IPS-18a (cell line): ENCODE data around the gene ATXN7.

Experiments used
- H3K27ac ChIP-seq: one replicate; pipeline ENCODE4 v1.5.1; 2013; ENCODE audit warnings: low read length
- H3K27me3 ChIP-seq: one replicate; pipeline ENCODE4 v1.6.1; 2013; ENCODE audit warnings: mild to moderate bottlenecking, low read length; ENCODE audit not compliant: control insufficient read depth, insufficient read depth
- H3K36me3 ChIP-seq: one replicate; pipeline ENCODE4 v1.6.1; 2013; ENCODE audit warnings: low read depth, low read length; ENCODE audit not compliant: control insufficient read depth
- H3K4me1 ChIP-seq: one replicate; pipeline ENCODE4 v1.6.1; 2013; ENCODE audit warnings: low read depth, low read length; ENCODE audit not compliant: control insufficient read depth
- H3K4me3 ChIP-seq: one replicate; pipeline ENCODE4 v1.5.1; 2013; ENCODE audit warnings: low read length
- H3K9ac ChIP-seq: one replicate; pipeline ENCODE4 v1.6.1; 2013; ENCODE audit warnings: mild to moderate bottlenecking, low read length, moderate library complexity
- H3K9me3 ChIP-seq: one replicate; pipeline ENCODE4 v1.6.1; 2013; ENCODE audit warnings: low read depth, low read length; ENCODE audit not compliant: control insufficient read depth

The ATXN7 gene

DNA sequence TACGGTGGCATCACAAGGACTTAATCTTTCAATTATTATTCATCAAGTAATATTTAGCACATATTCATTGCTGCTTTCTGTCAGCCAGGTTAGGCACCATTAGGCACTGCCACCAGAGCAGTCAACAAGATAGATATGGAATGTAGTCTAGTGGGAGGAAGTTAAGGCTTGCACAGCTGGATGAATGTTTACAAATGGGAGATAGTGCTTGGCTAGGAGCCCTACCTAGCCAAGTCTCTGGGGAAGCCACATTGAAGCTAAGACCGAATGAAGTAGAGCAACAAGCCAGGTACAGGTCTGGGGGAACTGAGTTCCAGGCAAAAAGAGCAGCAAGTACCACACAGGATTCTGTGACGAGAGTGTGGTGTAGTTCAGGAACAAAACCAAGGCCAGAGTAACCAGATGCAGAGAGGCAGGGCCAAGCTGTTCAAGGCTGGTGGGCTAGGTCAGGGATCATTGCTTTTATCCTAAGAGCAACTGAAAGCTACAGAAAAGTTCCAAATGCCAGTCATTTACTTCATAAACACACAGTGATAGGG lies 82.0 kb downstream of the ATXN7 start:
- H3K9ac ChIP-seq: no peak overlapping the region
- H3K4me1 ChIP-seq: no peaks in the 10 kb centered on the region

DNA sequence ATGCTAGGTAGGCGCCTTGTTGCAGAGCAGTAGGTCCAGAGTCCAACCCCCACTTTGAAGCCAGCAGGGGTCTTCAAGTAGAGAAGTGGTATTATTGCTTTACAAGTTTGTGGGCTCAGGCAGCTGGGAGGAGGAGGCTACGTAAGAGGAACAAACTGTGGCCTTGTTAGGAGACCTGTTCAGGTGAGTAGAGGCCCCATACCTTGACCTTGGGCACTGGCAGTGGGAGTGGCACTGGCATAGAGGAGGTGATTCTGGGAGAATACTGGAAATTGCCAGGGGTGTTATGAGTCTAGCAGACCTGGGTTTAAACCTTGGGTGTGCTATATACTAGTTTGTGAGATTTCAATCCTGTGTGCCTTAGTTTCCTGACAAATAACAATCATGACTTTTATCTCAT lies 83.1 kb downstream of the ATXN7 start:
- Histone ChIP-seq H3K4me1 (peaks cover 9% of the 10 kb centered on the region), H3K9me3 (no peaks in the 10 kb centered on the region), H3K36me3 (no peaks in the 10 kb centered on the region)

More for the DNA sequence above, 82.0 kb downstream of the ATXN7 start:
- H3K4me3 ChIP-seq: no peak overlapping the region
- no peak overlapping the region for H3K27ac ChIP-seq
- no peaks in the 10 kb centered on the region for H3K9me3 ChIP-seq
- no peaks in the 10 kb centered on the region for H3K27me3 ChIP-seq
- no peaks in the 10 kb centered on the region for H3K36me3 ChIP-seq

DNA sequence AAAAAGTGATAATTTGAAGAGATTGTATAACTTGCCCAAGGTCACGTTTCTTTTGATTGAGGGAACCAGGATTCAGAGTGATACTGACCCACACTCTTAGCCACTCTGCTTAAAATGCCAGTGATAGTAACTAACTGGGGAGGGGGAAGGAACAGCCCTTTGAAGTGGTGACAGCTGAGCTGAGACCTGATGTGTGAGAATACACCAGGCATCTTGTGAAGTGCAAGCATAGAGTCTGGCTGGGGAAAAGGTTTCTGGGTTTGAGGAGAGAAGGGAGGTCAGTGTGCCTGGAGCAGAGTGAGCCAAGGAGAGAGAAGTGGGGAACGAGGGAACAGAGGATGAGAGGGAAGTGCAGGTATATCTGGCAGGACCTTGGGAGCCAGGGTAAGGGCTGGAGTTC lies 83.9 kb downstream of the ATXN7 start:
- Histone ChIP-seq H3K4me1 (peaks cover 12% of the 10 kb centered on the region), H3K9ac (no peak overlapping the region), H3K36me3 (no peaks in the 10 kb centered on the region), H3K27me3 (no peaks in the 10 kb centered on the region), H3K9me3 (no peaks in the 10 kb centered on the region), H3K27ac (no peak overlapping the region), H3K4me3 (no peak overlapping the region)

More for the DNA sequence above, 83.1 kb downstream of the ATXN7 start:
- H3K27ac ChIP-seq: no peak overlapping the region
- H3K27me3 ChIP-seq: no peaks in the 10 kb centered on the region
- H3K9ac ChIP-seq: no peak overlapping the region
- no peak overlapping the region for H3K4me3 ChIP-seq

DNA sequence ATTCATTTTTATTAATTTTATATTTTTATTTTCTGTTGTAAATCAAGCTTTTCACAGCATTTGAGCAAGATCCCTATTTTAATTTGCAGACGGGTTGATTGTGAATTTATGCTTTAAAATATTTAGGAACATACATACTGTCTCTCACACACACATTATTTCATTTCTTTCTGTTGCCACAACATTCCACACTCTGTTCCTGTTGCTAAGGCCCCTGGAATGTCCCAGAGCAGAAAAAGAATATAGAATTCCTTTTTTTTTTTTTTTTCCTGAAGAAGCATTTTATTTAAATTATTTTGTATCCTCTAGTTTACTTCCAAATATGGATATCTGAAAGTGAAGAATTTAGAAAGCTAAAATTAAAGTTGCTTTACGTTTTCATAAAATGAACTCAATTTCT lies 85.3 kb downstream of the ATXN7 start:
- no peak overlapping the region for H3K27ac ChIP-seq

DNA sequence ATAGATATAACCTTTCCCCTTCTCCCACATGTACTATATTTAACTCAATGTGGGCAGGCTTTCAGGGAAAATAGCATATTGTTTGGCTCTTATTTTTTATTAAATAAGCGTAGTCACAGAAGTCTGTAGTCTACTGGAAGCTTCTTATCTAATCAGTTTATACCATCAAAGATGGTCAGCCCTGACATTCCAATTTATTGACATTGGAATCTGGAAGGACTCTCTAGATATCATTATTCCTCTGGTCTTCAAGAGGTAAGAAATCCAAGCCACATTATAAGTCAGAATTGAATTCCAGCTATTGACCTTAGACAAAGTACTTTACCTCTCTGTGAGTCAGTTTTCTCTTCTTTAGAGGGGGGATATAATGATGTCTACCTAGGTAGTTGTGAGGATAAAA lies 87.0 kb downstream of the ATXN7 start:
- H3K27me3 ChIP-seq: no peaks in the 10 kb centered on the region

More for the DNA sequence above, 85.3 kb downstream of the ATXN7 start:
- Histone ChIP-seq H3K4me3 (no peak overlapping the region), H3K9ac (no peak overlapping the region), H3K9me3 (no peaks in the 10 kb centered on the region), H3K27me3 (no peaks in the 10 kb centered on the region), H3K36me3 (no peaks in the 10 kb centered on the region), H3K4me1 (peaks cover 12% of the 10 kb centered on the region)

DNA sequence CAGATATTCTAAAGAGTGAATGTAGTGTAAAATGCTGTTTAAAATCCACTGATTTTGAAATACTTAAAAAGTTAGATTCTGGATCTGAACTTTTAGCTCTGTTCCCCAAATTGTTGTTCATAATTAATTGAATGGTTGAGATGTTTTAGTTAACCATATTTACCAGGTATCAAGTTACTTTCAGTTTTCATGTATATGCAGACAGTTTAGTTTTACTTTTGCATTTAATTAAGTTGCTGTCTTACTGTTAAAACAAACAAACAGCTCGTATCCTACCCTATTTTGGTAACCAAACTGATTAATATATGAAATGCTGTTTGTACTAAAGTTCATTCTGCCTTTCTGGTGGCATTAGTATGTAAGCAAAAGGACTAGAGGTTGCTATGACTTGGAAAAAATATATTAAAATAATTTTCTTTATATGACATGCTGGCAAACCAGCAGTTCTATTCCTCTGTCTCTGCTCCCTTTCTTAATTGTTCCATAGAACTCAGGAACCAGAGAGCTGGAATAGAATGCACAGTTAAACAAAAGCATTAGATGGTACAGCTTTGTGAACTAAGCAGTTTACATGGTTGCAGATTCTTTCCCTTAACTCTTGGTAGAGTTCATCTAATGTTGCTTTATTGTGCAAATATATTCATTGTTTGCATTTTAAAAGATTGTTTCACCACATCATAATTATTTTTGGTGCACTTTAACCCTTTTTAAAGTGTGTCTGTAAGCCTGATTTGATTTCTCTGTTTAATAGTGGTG lies 88.0 kb downstream of the ATXN7 start:
- Histone ChIP-seq H3K9ac (no peak overlapping the region), H3K36me3 (no peaks in the 10 kb centered on the region), H3K4me3 (no peak overlapping the region), H3K27ac (peak overlapping the region; percentile 6), H3K9me3 (no peaks in the 10 kb centered on the region), H3K4me1 (peaks cover 19% of the 10 kb centered on the region), H3K27me3 (no peaks in the 10 kb centered on the region)

More for the DNA sequence above, 87.0 kb downstream of the ATXN7 start:
- Histone ChIP-seq H3K27ac (no peak overlapping the region), H3K4me3 (no peak overlapping the region), H3K9ac (no peak overlapping the region), H3K4me1 (peaks cover 19% of the 10 kb centered on the region), H3K36me3 (no peaks in the 10 kb centered on the region), H3K9me3 (no peaks in the 10 kb centered on the region)

DNA sequence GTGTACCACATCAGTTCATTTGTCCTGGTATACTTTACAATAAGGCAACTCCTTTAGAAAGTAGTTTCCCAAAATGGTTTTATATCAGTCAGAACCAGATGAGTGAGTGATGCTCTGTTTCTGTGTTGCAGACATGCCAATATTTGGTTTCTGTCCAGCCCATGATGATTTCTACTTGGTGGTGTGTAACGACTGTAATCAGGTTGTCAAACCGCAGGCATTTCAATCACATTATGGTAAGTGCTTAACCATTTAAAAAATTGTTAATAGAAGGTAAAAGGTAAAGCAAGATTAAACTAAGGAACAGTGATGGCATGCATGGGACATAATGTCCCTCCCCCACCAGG lies 88.6 kb downstream of the ATXN7 start:
- H3K27ac ChIP-seq: peak overlapping the region; percentile 6
- peaks cover 19% of the 10 kb centered on the region for H3K4me1 ChIP-seq
- no peak overlapping the region for H3K9ac ChIP-seq
- H3K36me3 ChIP-seq: no peaks in the 10 kb centered on the region
- no peaks in the 10 kb centered on the region for H3K27me3 ChIP-seq
- no peaks in the 10 kb centered on the region for H3K9me3 ChIP-seq
- no peak overlapping the region for H3K4me3 ChIP-seq

DNA sequence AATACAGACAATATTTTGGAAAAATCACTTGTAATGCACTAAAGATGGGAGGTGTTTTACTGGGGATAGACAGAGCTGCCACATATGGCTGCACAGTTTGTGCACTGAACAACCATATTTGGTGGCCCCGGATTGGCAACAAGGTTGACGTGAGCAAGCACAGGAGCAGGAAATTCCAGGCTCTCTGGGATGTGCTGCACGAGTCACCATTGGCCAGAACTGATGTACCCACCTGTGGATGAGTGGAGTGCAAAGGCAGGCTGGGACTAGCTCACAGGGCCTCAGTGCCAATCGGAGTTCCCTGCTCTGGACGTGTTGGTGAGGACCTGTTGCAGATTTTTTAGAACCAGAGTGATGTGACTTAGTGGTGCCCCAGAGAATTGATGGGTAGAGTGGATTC lies 90.5 kb downstream of the ATXN7 start:
- H3K9me3 ChIP-seq: no peaks in the 10 kb centered on the region
- peaks cover 19% of the 10 kb centered on the region for H3K4me1 ChIP-seq
- no peaks in the 10 kb centered on the region for H3K36me3 ChIP-seq
- no peak overlapping the region for H3K27ac ChIP-seq
- no peak overlapping the region for H3K4me3 ChIP-seq
- H3K27me3 ChIP-seq: no peaks in the 10 kb centered on the region
- no peak overlapping the region for H3K9ac ChIP-seq

DNA sequence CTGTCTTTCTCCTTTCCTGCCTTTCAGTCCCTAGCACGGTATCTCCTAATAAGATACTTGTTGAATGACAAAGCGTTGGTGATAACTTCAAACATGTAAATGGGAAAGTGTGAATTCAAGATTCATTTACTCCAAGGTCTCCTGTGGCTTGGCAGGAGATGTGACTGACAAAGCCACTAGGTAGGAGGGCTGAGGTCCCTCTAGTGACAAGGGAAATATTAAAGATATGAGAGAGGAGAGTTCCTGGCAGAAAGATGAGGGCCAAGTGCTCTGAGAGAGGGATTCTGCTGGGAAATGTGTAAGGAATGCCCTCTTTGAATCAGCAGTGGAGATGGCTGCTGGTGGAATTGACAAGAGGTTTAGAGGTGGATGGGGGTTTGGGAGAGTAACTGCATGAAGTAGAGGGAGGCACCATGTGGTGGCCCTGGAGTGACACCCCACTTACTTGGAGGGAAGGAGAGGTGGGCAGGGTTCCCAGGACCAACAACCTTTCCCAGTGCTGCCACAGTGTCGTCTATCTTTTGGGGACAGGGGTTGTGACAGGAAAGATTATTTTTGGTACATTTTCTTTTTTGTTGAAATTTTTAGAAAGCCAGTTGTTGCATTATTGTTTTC lies 91.5 kb downstream of the ATXN7 start:
- peaks cover 19% of the 10 kb centered on the region for H3K4me1 ChIP-seq
- no peaks in the 10 kb centered on the region for H3K27me3 ChIP-seq
- no peak overlapping the region for H3K4me3 ChIP-seq
- H3K9ac ChIP-seq: no peak overlapping the region
- no peaks in the 10 kb centered on the region for H3K36me3 ChIP-seq
- H3K9me3 ChIP-seq: no peaks in the 10 kb centered on the region
- no peak overlapping the region for H3K27ac ChIP-seq

DNA sequence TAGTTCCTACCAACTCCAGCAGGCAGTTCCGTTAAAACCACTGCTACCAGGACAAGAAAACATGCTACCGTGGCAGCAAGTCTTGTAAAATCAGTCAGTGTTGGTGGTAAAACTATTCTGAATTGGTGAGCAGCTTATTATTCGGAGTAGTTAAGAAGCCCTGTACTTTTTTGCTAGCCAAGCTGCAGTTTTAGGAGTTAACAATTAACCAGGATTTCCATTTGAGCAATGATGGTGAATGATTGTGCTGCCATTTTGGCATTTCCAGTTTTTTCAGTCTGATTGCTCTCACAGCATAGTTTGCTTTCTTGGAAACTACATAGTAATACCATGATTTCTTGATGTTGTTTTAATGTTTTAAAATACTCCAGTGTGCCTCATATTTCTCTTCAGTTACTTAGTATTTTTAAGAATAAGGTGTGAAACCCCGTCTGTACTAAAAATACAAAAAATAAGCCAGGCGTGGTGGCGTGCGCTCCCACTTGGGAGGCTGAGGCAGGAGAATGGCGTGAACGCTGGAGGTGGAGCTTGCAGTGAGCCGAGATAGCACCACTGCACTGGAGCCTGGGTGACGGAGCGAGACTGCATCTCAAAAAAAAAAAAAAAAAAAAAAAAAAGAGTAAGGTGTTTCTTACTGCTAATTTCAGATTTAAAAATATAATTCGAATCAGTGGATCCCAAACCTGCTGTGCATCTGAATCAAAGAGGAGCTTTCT lies 92.3 kb downstream of the ATXN7 start:
- Histone ChIP-seq H3K9me3 (no peaks in the 10 kb centered on the region), H3K4me1 (peaks cover 22% of the 10 kb centered on the region), H3K4me3 (no peak overlapping the region), H3K27me3 (no peaks in the 10 kb centered on the region), H3K36me3 (no peaks in the 10 kb centered on the region), H3K9ac (no peak overlapping the region), H3K27ac (no peak overlapping the region)

DNA sequence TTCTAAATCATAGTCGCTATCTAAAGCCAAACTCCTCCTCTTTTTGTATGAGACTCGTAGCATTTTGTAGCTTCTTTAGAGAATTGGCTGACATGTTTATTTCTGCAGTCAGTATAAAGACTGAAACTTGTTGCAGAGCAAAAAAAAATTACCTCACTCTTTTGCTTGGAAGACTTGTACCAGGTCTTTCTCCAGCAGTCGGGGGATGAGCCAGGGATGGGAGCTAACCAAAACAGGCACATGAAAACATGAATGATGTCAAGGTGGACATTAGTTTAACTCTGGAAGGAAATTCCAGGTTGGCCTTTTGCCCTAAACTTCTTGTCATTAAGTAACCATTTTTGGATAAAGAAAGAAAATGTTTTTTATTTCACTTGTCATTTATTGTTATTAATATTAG lies 95.5 kb downstream of the ATXN7 start:
- H3K4me1 ChIP-seq: peaks cover 17% of the 10 kb centered on the region

More for the DNA sequence above, 95.5 kb downstream of the ATXN7 start:
- H3K9ac ChIP-seq: no peak overlapping the region
- H3K27me3 ChIP-seq: no peaks in the 10 kb centered on the region
- H3K4me3 ChIP-seq: no peak overlapping the region
- no peak overlapping the region for H3K27ac ChIP-seq
- H3K36me3 ChIP-seq: no peaks in the 10 kb centered on the region
- H3K9me3 ChIP-seq: no peaks in the 10 kb centered on the region
